ENCODE data around the gene SOX4.

SOX4 gene

DNA sequence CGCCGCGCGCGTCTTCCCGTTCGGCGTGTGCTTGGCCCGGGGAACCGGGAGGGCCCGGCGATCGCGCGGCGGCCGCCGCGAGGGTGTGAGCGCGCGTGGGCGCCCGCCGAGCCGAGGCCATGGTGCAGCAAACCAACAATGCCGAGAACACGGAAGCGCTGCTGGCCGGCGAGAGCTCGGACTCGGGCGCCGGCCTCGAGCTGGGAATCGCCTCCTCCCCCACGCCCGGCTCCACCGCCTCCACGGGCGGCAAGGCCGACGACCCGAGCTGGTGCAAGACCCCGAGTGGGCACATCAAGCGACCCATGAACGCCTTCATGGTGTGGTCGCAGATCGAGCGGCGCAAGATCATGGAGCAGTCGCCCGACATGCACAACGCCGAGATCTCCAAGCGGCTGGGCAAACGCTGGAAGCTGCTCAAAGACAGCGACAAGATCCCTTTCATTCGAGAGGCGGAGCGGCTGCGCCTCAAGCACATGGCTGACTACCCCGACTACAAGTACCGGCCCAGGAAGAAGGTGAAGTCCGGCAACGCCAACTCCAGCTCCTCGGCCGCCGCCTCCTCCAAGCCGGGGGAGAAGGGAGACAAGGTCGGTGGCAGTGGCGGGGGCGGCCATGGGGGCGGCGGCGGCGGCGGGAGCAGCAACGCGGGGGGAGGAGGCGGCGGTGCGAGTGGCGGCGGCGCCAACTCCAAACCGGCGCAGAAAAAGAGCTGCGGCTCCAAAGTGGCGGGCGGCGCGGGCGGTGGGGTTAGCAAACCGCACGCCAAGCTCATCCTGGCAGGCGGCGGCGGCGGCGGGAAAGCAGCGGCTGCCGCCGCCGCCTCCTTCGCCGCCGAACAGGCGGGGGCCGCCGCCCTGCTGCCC lies 1.1 kb downstream of the SOX4 start:
- DNase-seq: no peak

DNA sequence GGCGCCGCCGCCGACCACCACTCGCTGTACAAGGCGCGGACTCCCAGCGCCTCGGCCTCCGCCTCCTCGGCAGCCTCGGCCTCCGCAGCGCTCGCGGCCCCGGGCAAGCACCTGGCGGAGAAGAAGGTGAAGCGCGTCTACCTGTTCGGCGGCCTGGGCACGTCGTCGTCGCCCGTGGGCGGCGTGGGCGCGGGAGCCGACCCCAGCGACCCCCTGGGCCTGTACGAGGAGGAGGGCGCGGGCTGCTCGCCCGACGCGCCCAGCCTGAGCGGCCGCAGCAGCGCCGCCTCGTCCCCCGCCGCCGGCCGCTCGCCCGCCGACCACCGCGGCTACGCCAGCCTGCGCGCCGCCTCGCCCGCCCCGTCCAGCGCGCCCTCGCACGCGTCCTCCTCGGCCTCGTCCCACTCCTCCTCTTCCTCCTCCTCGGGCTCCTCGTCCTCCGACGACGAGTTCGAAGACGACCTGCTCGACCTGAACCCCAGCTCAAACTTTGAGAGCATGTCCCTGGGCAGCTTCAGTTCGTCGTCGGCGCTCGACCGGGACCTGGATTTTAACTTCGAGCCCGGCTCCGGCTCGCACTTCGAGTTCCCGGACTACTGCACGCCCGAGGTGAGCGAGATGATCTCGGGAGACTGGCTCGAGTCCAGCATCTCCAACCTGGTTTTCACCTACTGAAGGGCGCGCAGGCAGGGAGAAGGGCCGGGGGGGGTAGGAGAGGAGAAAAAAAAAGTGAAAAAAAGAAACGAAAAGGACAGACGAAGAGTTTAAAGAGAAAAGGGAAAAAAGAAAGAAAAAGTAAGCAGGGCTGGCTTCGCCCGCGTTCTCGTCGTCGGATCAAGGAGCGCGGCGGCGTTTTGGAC lies 2.0 kb downstream of the SOX4 start:
- no peak for DNase-seq

DNA sequence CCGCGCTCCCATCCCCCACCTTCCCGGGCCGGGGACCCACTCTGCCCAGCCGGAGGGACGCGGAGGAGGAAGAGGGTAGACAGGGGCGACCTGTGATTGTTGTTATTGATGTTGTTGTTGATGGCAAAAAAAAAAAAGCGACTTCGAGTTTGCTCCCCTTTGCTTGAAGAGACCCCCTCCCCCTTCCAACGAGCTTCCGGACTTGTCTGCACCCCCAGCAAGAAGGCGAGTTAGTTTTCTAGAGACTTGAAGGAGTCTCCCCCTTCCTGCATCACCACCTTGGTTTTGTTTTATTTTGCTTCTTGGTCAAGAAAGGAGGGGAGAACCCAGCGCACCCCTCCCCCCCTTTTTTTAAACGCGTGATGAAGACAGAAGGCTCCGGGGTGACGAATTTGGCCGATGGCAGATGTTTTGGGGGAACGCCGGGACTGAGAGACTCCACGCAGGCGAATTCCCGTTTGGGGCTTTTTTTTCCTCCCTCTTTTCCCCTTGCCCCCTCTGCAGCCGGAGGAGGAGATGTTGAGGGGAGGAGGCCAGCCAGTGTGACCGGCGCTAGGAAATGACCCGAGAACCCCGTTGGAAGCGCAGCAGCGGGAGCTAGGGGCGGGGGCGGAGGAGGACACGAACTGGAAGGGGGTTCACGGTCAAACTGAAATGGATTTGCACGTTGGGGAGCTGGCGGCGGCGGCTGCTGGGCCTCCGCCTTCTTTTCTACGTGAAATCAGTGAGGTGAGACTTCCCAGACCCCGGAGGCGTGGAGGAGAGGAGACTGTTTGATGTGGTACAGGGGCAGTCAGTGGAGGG lies 2.8 kb downstream of the SOX4 start:
- DNase-seq: no peak

DNA sequence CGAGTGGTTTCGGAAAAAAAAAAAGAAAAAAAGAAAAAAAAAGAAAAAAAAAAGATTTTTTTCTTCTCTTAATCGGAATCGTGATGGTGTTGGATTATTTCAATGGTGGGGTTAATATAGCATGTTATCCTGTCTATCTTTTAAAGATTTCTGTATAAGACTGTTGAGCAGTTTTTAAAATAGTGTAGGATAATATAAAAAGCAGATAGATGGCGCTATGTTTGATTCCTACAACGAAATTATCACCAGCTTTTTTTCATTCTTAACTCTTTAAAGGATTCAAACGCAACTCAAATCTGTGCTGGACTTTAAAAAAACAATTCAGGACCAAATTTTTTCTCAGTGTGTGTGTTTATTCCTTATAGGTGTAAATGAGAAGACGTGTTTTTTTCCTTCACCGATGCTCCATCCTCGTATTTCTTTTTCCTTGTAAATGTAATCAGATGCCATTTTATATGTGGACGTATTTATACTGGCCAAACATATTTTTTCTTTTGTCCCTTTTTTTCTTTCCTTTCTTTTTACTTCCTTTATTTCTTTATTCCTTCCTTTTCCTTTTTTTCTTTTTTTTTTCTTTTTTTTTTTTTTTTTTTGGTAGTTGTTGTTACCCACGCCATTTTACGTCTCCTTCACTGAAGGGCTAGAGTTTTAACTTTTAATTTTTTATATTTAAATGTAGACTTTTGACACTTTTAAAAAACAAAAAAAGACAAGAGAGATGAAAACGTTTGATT lies 3.6 kb downstream of the SOX4 start:
- DNase-seq: no peak

DNA sequence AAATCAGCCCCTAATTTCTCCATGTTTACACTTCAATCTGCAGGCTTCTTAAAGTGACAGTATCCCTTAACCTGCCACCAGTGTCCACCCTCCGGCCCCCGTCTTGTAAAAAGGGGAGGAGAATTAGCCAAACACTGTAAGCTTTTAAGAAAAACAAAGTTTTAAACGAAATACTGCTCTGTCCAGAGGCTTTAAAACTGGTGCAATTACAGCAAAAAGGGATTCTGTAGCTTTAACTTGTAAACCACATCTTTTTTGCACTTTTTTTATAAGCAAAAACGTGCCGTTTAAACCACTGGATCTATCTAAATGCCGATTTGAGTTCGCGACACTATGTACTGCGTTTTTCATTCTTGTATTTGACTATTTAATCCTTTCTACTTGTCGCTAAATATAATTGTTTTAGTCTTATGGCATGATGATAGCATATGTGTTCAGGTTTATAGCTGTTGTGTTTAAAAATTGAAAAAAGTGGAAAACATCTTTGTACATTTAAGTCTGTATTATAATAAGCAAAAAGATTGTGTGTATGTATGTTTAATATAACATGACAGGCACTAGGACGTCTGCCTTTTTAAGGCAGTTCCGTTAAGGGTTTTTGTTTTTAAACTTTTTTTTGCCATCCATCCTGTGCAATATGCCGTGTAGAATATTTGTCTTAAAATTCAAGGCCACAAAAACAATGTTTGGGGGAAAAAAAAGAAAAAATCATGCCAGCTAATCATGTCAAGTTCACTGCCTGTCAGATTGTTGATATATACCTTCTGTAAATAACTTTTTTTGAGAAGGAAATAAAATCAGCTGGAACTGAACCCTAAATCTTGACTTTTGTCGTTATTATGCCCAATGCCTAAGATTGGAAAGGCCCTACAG lies 4.5 kb downstream of the SOX4 start:
- DNase-seq: no peak

DNA sequence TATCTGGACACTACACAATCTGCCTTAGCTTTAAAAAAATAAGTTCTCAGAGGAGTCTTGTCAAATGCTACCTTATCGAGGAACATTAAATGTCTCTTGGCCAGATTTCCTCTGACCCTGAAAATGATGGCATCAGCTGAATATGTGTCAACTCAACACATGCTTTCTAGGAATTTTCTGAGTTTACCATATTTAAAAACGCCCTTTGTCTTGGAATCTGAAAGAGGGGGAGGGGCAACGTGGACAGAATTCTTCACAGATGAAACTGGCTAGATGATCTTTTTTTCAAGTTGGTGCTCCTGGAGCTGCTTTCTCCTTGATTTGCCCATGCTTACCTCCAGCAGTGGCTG lies 5.1 kb downstream of the SOX4 start:
- no peak for DNase-seq

DNA sequence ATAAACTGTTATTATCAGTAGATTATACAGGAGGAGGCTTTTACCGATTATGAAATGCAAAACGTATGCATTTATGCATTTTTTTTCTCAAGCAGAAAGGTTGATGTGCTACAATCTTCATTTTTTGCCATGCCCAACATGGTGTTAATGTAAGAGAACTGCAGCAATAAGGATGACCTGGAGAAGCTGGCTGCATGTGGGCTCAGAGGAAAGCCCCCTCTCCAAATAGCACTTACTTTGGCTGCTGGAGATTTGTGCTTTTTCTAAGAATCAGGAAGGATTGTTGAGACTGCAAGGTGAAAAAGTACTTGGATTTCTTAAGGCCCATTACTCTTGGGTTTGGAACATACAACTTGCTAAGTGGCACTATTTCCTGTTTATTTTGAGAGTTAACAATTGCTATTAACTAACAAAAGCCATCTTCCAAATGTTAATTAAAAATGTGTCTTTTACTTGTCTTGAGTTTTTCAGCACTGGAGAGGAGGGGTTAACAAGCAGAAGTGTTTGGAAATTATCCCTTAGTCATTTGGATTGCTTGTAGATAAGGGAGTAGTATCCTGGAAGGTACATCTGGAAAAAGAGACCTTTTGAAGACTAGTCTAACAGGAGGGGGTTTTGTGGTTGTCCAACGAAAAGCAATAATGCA lies 5.6 kb downstream of the SOX4 start:
- no peak for DNase-seq

DNA sequence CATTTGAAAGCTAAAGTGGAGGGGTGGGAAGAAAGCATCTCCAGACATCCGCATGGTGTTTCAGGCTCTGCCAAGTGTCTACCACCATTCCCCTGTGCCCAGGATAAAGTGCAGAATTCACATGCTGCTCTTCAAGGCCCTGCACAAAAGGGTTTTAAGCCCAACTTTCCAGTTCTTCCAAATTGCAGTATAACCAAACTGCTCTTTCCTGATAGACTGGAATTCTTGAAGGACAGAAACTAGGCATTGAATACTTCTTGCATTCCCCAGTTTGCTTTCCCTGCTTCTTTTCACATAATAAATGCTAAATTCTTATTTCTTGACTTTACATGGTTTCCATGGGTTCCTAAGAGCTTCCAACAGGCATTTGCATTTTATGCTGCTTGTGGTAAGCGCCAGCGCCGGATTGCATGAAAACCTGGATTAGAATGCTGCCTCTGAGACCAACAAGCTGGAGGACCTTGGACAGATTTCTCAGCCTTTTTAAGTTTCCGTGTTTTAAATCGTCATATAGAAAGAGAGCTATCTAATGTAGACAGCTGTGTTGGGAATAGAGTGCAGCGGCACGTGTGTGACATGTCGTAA lies 7.9 kb downstream of the SOX4 start:
- DNase-seq: no peak

DNA sequence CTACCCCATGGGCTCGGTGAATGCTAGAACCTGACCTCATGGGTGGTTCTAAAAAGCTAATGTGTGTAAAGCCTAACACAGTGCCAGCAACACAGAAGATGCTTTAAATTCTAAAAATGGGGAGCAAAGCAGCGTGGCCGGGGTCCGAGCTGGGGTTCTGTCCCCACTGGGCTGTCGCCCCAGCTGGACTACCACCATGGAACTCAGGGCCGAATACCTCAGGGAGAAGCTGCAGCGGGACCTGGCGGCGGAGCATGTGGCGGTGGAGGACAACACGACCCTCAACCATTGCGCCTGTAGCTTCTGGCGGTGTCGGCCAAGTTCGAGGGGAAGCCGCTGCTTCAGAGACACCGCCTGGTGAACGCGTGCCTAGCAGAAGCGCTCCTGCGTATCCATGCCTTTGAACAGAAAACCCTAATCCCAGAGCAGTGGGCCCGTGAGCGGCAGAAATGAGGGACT lies 8.4 kb downstream of the SOX4 start:
- no peak for DNase-seq

DNA sequence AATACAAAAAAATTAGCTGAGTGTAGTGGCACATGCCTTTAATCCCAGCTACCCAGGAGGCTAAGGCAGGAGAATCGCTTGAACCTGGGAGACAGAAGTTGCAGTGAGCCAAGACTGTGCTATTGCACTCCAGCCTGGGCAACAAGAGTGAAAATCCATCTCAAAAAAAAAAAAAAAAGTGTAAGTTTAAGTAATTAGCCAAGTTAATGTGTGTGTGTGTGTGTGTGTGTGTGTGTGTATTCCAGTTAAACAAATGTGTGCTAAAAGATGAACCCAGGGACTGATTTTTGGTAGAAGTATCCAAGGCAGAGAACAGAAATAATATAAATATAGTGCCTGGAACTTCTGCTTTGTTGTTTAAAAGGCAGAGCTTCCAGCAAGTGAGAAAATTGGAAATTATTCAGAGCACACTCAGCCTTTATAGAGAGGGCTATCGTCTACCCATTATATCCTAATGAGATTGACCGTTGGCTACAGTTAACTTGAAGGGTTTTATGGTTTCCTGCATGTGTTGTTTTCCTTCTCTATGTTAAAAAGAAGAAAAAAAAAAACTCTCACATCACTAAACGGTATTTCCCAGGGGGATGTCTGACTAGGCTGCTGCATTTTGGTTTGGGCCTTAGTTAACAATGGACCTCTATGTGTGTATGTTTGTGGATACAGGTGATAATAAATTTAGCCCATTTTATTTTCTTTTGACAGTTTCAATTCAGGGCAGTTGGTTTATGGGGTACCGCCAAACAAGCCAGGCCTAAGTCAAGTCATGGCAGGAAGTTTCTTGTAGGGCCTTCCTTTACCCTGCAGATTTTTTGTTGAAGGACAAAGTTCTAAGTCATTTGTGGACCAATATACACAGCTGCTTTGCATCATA lies 9.8 kb downstream of the SOX4 start:
- DNase-seq: no peak

DNA sequence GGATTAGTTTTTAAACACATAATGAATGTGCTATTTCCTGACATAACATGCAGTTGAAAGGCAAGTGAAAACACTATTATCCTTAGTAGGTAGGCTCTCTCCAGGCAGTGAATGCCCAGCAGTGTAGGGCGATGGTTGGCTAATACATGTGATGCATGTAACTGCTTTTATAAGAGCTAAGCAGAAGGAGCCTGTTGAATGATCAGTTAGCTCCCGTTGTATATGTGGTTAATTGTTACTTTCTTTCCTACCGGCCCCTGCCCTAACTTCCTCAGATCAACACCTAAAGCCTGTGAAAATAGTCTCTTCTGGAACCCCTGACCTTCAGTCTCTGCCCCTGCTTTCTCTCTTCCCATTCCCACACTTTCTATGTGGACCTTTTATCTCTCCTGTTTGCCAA lies 10.5 kb downstream of the SOX4 start:
- no peak for DNase-seq

DNA sequence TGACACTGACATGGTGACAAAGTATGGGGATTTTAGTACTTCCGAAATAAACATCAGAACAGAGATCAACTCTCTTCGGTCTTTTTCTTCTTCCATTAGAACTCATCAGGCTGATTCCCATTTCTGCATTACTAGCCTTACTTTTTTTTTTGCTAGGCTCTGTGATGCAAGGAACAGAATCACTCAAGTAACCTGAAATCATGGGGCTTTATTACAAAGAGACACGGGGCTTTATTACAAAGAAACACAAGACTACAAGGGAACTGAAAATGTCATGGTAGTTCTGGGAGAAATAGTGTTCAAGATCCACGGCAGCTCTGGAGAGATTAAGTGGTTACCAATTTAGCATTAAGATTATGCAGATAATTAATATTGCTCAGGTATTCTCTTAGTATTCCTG lies 11.6 kb downstream of the SOX4 start:
- no peak for DNase-seq

DNA sequence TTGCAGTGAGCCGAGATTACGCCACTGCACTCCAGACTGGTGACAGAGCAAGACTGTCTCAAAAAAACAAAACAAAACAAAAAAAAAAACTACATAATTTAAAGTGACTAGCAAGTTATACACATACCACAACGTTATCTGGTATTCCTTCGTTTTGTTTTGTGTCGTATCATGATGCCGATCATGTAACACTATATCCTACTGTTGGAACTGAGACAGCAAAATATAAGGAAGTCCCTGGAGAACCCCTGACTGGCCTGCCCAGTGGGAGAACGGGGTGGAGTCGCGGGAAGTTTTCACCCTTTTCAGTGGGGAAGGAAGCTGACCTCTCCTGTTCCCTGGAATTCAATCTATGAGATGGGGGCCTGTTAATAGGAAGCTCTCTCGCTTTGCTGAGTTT lies 15.1 kb downstream of the SOX4 start:
- no peak for DNase-seq

DNA sequence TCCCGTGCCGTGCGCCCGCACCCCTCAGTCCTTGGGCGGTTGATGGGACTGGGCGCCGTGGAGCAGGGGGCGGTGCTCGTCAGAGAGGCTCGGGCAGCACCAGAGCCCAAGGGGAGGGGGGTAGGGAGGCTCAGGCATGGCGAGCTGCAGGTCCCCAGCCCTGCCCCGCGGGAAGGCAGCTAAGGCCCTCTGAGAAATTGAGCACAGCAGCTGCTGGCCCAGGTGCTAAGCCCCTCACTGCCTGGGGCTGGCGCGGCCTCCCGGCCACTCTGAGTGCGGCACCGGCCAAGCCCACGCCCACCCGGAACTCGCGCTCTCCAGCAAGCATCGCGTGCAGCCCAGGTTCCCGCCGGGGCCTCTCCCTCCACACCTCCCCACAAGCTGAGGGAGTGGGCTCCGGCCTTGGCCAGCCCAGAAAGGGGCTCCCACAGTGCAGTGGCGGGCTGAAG lies 16.4 kb downstream of the SOX4 start:
- no peak for DNase-seq

DNA sequence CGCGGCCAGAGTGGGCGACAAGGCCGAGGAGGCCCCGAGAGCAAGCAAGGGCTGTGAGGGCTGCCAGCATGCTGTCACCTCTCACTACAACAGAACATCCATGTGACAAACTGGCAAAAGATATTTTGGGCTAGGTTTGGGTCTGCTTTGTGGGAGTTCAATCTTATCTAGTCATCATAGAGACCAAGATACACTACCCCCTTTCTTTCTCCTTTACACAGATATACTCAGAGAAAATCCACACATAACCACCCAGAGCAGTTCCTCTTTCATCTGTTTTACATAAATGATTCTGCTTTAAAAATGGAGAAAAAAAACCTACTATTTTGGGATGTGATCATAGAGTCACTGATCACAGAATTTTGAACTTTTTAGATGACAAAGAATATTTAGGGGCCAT lies 16.8 kb downstream of the SOX4 start:
- no peak for DNase-seq

DNA sequence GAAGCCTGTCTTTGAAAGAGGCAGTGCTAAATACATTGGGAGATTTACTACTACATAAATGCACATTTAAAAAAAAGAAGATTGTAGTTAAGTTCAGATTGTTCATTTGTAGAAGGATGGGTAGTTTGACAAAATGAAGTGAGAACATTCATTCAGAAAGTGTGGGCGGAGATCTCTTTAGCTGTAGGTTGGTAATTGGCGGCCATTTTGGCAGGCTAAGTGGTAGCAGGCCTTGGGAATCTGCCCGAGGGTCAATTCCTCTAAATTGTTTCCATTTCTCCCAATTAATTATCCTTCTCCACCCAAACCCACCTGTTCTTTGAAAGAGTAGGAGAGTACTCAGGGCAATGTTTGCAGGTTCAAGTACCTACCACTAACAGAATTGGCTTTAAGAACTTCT lies 17.9 kb downstream of the SOX4 start:
- DNase-seq: no peak

DNA sequence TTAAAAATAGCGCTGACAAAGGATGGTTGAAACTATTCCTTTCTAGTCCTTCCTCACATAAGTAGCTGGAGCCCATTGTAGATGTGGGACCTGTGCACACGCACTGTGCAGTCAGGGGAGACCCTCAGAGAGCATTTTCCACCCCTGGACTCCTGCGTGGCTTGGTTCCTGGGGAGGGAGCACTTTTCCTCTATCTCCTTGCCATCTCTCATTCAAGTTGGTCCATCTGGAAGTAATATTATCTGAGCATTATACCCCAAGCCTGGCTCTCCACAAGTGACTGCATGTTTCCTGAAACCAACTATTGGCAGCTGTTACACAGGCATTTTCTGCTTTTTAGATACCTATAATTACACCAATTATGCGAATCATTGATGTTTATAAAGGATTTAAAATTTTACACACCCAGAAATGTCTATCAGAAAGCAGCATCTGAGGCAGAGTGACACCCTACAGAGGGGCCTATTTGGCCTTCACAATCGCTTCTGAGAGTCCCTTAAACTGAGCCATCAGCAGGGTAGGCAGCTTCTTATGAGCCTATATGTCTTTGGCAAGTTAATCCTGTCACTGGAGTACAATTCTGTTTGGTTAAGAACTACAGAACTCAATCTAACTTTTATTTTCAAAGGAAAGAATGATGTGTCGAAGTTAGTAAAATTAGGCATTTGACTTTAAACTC lies 18.7 kb downstream of the SOX4 start:
- no peak for DNase-seq

DNA sequence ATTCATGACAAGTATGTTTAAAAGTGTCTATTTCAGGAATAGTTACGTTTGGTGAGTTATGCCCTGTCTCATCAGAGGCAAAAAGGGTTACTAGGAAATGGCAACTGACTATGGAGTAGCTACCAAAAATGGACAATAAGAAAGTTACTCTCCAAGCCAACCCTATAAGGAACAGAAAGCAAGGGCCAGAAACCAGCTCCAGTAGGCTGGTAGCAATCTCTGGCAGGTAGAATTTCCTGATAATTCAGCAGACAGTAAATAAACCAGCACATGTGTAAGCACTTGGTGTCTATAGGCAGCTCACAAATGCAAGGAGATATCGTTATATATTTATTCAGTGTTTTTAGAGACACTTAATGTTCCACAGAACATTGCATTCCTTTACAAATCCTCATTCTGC lies 20.3 kb downstream of the SOX4 start:
- no peak for DNase-seq

DNA sequence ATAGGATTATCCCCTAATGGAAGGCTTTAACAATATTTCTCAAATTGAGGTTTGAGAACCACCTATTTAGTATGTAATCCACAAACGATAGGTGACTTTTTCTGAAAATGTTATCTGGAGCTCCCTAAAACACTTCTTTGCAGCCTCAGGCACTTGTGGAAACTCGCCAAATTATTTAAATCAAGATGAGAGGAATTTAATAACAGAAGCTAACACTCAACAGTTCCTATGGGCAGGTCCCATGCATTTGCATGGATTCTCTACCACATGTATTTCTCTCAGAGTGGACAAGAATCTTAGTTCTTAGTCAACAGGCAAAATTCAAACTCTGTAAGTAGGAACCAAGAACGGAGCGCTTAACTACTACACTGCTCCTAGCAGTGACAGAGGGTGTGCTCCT lies 20.7 kb downstream of the SOX4 start:
- DNase-seq: no peak

Data from activated CD4-positive, alpha-beta T cell treated with anti-CD3 and anti-CD28 coated beads for 1 hour (primary cell).